ENCODE results near the gene SNRNP200.

Gene SNRNP200

GRCh38 chr2:96305091-96305978 is at the start of gene SNRNP200:
SNRNP200 (minus strand) TSS chr2:96305546; CDS start chr2:96305437, 109 bp downstream.
- peak; percentile 95 for DNase-seq (ENCODE audit: low spot score)

GRCh38 chr2:96354492-96354891 is 49.1 kb upstream of the SNRNP200 start:
- DNase-seq (ENCODE audit: low spot score): no peak

- DNase-seq (ENCODE audit: low spot score): no peak
Measured at GRCh38 chr2:96353606-96354101, 48.3 kb upstream of the SNRNP200 start.

DNA sequence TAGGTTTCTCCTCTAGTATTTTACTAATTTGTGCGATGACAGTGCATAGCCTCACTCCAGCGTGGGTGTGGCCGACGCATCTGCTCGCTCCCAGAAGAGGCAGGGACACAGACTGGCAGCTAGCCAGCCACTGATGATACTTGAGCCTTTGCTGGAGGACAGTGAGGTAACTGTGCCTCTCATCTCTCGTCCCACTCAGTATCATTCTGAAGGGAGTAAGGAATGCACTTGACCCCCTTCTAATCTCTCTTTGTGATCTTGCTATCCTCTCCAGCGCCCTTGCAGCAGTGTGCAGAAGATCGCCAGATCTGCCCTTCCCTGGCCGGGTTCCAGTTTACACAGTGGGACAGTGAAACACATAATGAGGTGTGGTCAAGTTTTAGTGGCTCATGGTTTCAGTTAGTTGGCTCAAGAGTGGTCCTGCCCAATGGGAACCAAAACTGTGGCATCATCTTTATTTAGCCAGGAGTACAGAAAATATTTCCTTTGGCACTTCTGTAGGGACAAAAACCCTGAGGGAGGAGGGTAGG is 47.8 kb upstream of the SNRNP200 start:
- DNase-seq (ENCODE audit: low spot score): no peak

GRCh38 chr2:96347395-96347794 is 42.0 kb upstream of the SNRNP200 start:
- no peak for DNase-seq (ENCODE audit: low spot score)

- no peak for DNase-seq (ENCODE audit: low spot score)
Measured at GRCh38 chr2:96345868-96346462, 40.6 kb upstream of the SNRNP200 start.

DNA sequence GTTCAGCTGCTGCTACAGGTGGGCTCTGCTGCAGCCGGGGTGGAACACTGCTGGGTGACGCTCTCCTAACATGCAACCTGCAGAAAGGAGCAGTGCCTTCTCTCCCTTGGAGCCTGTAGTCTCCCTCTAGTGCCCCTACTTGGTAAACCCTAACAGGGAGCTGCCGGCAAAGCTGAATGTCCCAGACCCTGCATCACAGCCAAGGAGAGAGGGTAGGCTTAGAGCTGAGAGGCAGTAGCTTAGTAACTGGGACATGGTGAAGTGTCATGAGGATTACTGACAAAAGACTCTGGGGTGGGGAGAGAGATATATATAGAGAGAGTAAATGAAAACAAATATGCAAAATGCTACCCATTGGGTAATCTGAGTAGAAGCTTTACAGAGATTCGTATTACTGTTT is 40.1 kb upstream of the SNRNP200 start:
- no peak for DNase-seq (ENCODE audit: low spot score)

DNA sequence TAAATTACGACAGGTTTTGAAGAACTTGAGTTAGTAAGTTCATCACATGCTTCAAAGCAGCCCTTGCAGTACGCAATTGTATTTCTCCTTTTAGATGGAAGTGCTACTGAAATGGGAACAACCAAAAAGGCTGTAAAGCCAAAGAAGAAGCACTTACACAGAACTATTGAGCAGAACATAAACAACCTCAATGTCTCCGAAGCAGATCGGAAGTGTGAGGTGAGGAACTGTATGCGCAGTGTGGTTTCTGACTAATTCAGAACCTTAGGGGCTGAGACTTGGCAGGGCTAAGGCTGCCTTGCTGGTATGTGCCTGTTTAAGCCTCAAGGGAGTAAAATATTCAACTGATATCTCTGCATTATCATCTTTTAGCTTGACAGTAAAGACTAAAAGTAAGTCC is 38.7 kb upstream of the SNRNP200 start:
- DNase-seq (ENCODE audit: low spot score): no peak

DNA sequence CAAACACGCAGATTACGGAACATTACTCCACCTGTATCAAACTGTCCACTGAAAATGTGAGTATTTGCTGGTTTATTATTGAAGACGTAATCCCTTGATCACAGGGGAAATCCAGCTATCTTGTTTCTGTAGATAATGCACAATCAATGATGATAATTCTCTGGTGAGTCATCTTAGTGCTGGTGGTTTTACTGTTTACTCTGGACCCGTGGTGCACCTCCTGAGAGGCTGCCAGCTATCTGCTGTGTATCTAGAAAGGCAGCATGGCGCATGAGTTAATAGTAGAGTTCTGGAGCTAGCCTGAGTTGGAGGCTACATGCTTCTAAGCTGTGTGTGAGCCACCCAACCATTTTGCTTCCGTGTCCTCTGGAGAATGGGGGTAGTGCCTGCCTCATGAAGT is 36.7 kb upstream of the SNRNP200 start:
- no peak for DNase-seq (ENCODE audit: low spot score)

DNA sequence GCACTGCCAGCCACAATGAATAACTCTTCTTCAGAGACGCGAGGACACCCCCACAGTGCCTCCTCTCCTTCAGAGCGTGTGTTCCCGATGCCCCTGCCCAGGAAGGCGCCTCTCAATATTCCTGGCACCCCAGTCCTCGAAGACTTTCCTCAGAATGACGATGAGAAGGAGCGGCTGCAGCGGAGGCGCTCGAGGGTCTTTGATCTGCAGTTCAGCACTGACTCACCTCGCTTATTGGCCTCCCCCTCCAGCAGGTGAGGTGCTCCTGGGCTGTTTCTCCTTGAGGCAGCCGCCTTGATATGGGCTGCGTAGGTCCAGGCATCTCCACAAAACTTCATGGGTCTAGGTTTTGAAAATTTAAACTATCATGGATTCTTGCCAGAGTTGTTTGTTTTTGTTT is 36.3 kb upstream of the SNRNP200 start:
- no peak for DNase-seq (ENCODE audit: low spot score)

GRCh38 chr2:96340493-96341414 is 35.4 kb upstream of the SNRNP200 start:
- no peak for DNase-seq (ENCODE audit: low spot score)

- DNase-seq (ENCODE audit: low spot score): no peak
Measured at GRCh38 chr2:96336873-96337272, 31.5 kb upstream of the SNRNP200 start.

- DNase-seq (ENCODE audit: low spot score): no peak
Measured at GRCh38 chr2:96336104-96336775, 30.9 kb upstream of the SNRNP200 start.

GRCh38 chr2:96333708-96334107 is 28.4 kb upstream of the SNRNP200 start:
- no peak for DNase-seq (ENCODE audit: low spot score)

- DNase-seq (ENCODE audit: low spot score): no peak
Measured at GRCh38 chr2:96330407-96330806, 25.1 kb upstream of the SNRNP200 start.

GRCh38 chr2:96329874-96330273 is 24.5 kb upstream of the SNRNP200 start:
- no peak for DNase-seq (ENCODE audit: low spot score)

- no peak for DNase-seq (ENCODE audit: low spot score)
Measured at GRCh38 chr2:96329456-96329855, 24.1 kb upstream of the SNRNP200 start.

GRCh38 chr2:96326990-96327820 is 21.9 kb upstream of the SNRNP200 start:
- no peak for DNase-seq (ENCODE audit: low spot score)

GRCh38 chr2:96326564-96326963 is 21.2 kb upstream of the SNRNP200 start:
- DNase-seq (ENCODE audit: low spot score): no peak

DNA sequence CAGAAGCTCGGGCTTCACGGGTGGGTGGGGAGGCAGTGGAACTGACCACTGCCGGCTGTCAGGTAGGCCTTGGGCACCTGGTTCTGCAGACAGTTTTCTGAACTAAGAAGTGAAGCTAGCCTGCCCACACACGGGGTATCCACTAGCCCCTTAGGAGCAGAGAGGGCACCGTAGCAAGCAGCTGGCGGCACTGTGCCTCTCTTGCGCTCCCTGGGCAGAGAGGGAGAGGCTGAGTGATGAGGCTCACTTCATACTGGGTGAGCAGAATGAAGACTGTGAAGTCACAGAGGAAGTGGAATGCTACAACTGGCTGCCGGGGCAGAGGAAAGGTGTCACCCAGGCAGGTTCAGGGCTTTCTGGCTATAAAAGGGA is 20.5 kb upstream of the SNRNP200 start:
- peak; percentile 62 for DNase-seq (ENCODE audit: low spot score)
